HepG2 (cell line): ENCODE measurements around the gene TP53BP2. TPM values are rescaled to one million over a fixed set of nuclear protein-coding genes. Genes with fewer than 3 reads are reported as not detected.

ENCODE experiments used
- AFF4 ChIP-seq: sonication (generic); formaldehyde crosslinking; IDR thresholded peaks from 2 replicates; pipeline ENCODE4 v1.4.0; 2020; ENCODE audit warnings: missing genetic modification reagents
- CHCHD3 ChIP-seq: sonication (generic); formaldehyde crosslinking; IDR thresholded peaks from 2 replicates; pipeline ENCODE4 v1.8.0; 2022; ENCODE audit warnings: mild to moderate bottlenecking, missing genetic modification reagents, moderate library complexity
- GLI4 ChIP-seq: sonication (generic); formaldehyde crosslinking; IDR thresholded peaks from 2 replicates; pipeline ENCODE4 v1.5.1; 2020; ENCODE audit warnings: missing genetic modification reagents, mild to moderate bottlenecking, moderate library complexity, borderline replicate concordance
- ISL2 ChIP-seq: sonication (generic); formaldehyde crosslinking; IDR thresholded peaks from 2 replicates; pipeline ENCODE4 v1.5.0; 2020; ENCODE audit warnings: missing genetic modification reagents
- RARA ChIP-seq: IDR thresholded peaks from 2 replicates; pipeline ENCODE4 v1.6.1; 2016; ENCODE audit warnings: missing genetic modification reagents, missing compliant biosample characterization
- STAT5B ChIP-seq: sonication (generic); formaldehyde crosslinking; IDR thresholded peaks from 2 replicates; pipeline ENCODE4 v1.4.0; 2020; ENCODE audit warnings: missing genetic modification reagents
- ZNF564 ChIP-seq: sonication (generic); formaldehyde crosslinking; IDR thresholded peaks from 2 replicates; pipeline ENCODE4 v1.8.1; 2023; ENCODE audit warnings: mild to moderate bottlenecking, missing genetic modification reagents
- ZNF703 ChIP-seq: sonication (generic); formaldehyde crosslinking; IDR thresholded peaks from 2 replicates; pipeline ENCODE4 v1.5.1; 2020; ENCODE audit warnings: missing genetic modification reagents, mild to moderate bottlenecking, moderate library complexity, borderline replicate concordance
- polyA plus RNA-seq, 8 experiments: library from polyadenylated mRNA; depleted of rRNA in 3 of 8; stranded (reverse) in 7 of 8; unstranded in 1 of 8; fragments of >200 nt; fragmentation: Illumina TruSeq in 4 of 8; extraction: Trizol in 4 of 8; gene quantifications; 2 replicates each; pipeline versions ENCODE4 v1.2.1 to v1.2.3, GENCODE V29; 2011 to 2016; ENCODE audit warnings: low read depth in 4 of 8, missing spikeins in 1 of 8, mixed read lengths in 1 of 8; ENCODE audit not compliant: insufficient read depth in 1 of 8
- total RNA-seq, 5 experiments: library from RNA; depleted of rRNA; stranded (reverse); fragments of >200 nt; fragmentation: Illumina TruSeq; extraction: Trizol; gene quantifications; 2 replicates each; pipeline ENCODE4 v1.2.3, GENCODE V29; 2016; ENCODE audit warnings: low read depth in 1 of 5
- TF ChIP-seq, protein P1 (sequence below): sonication (generic); formaldehyde crosslinking; conservative IDR thresholded peaks from 2 replicates; pipeline ENCODE4 v1.5.0; 2020; ENCODE audit warnings: missing genetic modification reagents

TP53BP2 gene
- total and polyA plus RNA-seq, 2 of the 13 experiments (the other 11 are each of a cell fraction or from before 2014, with no cell fraction given), result 10.0 to 14.0 TPM

DNA sequence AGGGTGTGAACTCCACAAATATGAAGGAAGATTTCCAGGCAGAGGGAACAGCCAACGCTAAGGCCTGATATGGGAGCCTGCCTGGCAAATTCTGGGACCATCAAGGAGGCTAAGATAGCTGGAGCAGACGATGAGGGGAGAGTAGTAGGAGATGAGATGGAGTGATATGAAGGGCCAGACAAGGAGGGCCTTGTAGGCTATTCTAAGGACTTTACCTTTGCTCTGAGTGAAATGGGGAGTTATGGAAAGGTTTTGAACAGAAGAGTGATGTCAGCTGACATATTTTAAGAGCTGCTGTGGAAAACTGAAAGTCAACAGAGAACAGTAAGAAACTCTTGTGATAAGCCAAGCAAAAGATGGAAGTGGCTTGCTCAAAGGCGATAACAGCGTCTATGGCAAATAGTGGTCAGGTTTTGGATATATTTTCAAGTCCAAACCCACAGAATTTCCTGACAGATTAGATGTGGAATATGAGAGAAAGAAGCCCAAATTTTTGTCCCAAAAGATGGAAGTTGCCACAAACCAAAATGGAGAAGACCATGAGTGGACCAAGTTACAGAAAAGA, 2.1 kb upstream of the TP53BP2 start (continued):
- TF ChIP-seq AFF4 (CRISPR knock-in tag) (no peak), CHCHD3 (CRISPR knock-in tag) (no peak), ZNF564 (CRISPR knock-in tag) (no peak), STAT5B (CRISPR knock-in tag) (no peak), ISL2 (CRISPR knock-in tag) (no peak), RARA (CRISPR knock-in tag) (no peak), GLI4 (no peak), ZNF703 (no peak)
- TF ChIP-seq, protein P1, sequence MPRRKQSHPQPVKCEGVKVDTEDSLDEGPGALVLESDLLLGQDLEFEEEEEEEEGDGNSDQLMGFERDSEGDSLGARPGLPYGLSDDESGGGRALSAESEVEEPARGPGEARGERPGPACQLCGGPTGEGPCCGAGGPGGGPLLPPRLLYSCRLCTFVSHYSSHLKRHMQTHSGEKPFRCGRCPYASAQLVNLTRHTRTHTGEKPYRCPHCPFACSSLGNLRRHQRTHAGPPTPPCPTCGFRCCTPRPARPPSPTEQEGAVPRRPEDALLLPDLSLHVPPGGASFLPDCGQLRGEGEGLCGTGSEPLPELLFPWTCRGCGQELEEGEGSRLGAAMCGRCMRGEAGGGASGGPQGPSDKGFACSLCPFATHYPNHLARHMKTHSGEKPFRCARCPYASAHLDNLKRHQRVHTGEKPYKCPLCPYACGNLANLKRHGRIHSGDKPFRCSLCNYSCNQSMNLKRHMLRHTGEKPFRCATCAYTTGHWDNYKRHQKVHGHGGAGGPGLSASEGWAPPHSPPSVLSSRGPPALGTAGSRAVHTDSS (CRISPR knock-in tag), result no peak
- TF ChIP-seq, all 625 proteins: peak for 0
